ENCODE measurements around the gene ZBTB20. TPM values are rescaled to one million over a fixed set of nuclear protein-coding genes. Genes with fewer than 3 reads are reported as not detected.
A peak's percentile ranks its signal among the peaks of the same experiment; 100 is the strongest.

The ZBTB20 gene
- total and polyA plus RNA-seq, 4 donors = 0.88 to 83.2 (median 20.4) TPM

DNA sequence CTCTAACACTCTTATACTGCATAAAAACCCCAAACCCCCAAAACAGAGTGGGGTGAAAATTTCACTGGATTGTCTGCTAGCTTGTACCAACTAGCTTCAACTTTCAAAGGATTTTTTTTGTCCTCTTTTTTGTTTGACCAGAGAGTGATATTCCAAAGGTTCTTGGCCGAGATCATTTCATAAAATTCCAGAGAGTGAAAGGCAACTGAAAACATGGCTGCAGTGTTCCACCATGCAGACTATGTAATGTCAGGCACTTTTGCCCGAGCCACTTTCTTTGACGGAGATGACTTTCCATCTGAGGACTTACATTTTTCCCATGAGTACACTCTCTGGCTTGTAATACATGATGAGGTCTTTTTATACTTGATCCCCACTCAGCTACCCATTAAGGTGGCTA lies 745.7 kb downstream of the ZBTB20 start:
- Histone ChIP-seq H3K36me3 (ENCODE audit: control insufficient read depth in 4 of 4, insufficient read depth in 3 of 4, low read depth in 1 of 4, low read length in 3 of 4) (no peaks in the 10 kb centered on the region), H3K9ac (ENCODE audit: low read depth in 1 of 2, low read length in 2 of 2) (no peak overlapping the region), H3K27ac (ENCODE audit: low read depth in 1 of 2, low read length in 2 of 2) (no peak overlapping the region), H3K9me3 (ENCODE audit: control insufficient read depth in 4 of 4, low read length in 3 of 4) (no peaks in the 10 kb centered on the region), H3K27me3 (ENCODE audit: control insufficient read depth in 4 of 4, insufficient read depth in 4 of 4, low read length in 3 of 4) (no peaks in the 10 kb centered on the region), H3K4me3 (ENCODE audit: low read depth in 1 of 3, low read length in 3 of 3) (no peak overlapping the region), H3K4me1 (ENCODE audit: control insufficient read depth in 4 of 4, insufficient read depth in 4 of 4, low read length in 3 of 4) (peaks cover 0 to 11% (median 0%) of the 10 kb centered on the region in 4 donors)
- DNase-seq (ENCODE audit: low spot score) = no peak
- TF ChIP-seq HNF4A (conservative IDR thresholded peaks at IDR 0.05) = peak in 1 of 2 donors; percentile 24
- TF ChIP-seq YY1 (IDR thresholded peaks at IDR 0.05) = peak; percentile 58
- no peak for TF ChIP-seq NR2F2 (IDR thresholded peaks at IDR 0.05)
- WGBS = 77% methylated on average over 3 of the region's 3 CpGs

- 87% methylated on average over 4 of the region's 4 CpGs for WGBS
- no peaks in the 10 kb centered on the region for H3K36me3 ChIP-seq (ENCODE audit: control insufficient read depth in 4 of 4, insufficient read depth in 3 of 4, low read depth in 1 of 4, low read length in 3 of 4)
- H3K9me3 ChIP-seq (ENCODE audit: control insufficient read depth in 4 of 4, low read length in 3 of 4) = no peaks in the 10 kb centered on the region
- peaks cover 0 to 9% (median 0%) of the 10 kb centered on the region in 4 donors for H3K4me1 ChIP-seq (ENCODE audit: control insufficient read depth in 4 of 4, insufficient read depth in 4 of 4, low read length in 3 of 4)
- H3K27ac ChIP-seq (ENCODE audit: low read depth in 1 of 2, low read length in 2 of 2) = peak overlapping the region in 1 of 2 donors; percentile 39
- no peaks in the 10 kb centered on the region for H3K27me3 ChIP-seq (ENCODE audit: control insufficient read depth in 4 of 4, insufficient read depth in 4 of 4, low read length in 3 of 4)
- H3K4me3 ChIP-seq (ENCODE audit: low read depth in 1 of 3, low read length in 3 of 3) = no peak overlapping the region
- no peak overlapping the region for H3K9ac ChIP-seq (ENCODE audit: low read depth in 1 of 2, low read length in 2 of 2)
- TF ChIP-seq FOXA1 (IDR thresholded peaks at IDR 0.05) = no peak
- no peak for TF ChIP-seq RXRA (IDR thresholded peaks at IDR 0.05)
- DNase-seq (ENCODE audit: low spot score) = no peak
Observed at GRCh38 chr3:114400371-114400770, 746.7 kb downstream of the ZBTB20 start.

- no peak overlapping the region for H3K9ac ChIP-seq (ENCODE audit: low read depth in 1 of 2, low read length in 2 of 2)
- H3K27ac ChIP-seq (ENCODE audit: low read depth in 1 of 2, low read length in 2 of 2) = no peak overlapping the region
- no peak for TF ChIP-seq GABPA (IDR thresholded peaks at IDR 0.05 in 1 of 2, conservative IDR thresholded peaks at IDR 0.05 in 1 of 2)
- no peak for TF ChIP-seq TAF1 (conservative IDR thresholded peaks at IDR 0.05)
- no peak for TF ChIP-seq RAD21 (IDR thresholded peaks at IDR 0.05)
- no peak for TF ChIP-seq NR2F2 (IDR thresholded peaks at IDR 0.05)
- no peak for DNase-seq (ENCODE audit: low spot score)
- H3K9me3 ChIP-seq (ENCODE audit: control insufficient read depth in 4 of 4, low read length in 3 of 4) = no peaks in the 10 kb centered on the region
- no peaks in the 10 kb centered on the region for H3K36me3 ChIP-seq (ENCODE audit: control insufficient read depth in 4 of 4, insufficient read depth in 3 of 4, low read depth in 1 of 4, low read length in 3 of 4)
- H3K27me3 ChIP-seq (ENCODE audit: control insufficient read depth in 4 of 4, insufficient read depth in 4 of 4, low read length in 3 of 4) = no peaks in the 10 kb centered on the region
- 44% methylated on average over 2 of the region's 2 CpGs for WGBS
- no peaks in the 10 kb centered on the region for H3K4me1 ChIP-seq (ENCODE audit: control insufficient read depth in 4 of 4, insufficient read depth in 4 of 4, low read length in 3 of 4)
- H3K4me3 ChIP-seq (ENCODE audit: low read depth in 1 of 3, low read length in 3 of 3) = no peak overlapping the region
Observed at GRCh38 chr3:114394551-114394950, 752.5 kb downstream of the ZBTB20 start.

DNA sequence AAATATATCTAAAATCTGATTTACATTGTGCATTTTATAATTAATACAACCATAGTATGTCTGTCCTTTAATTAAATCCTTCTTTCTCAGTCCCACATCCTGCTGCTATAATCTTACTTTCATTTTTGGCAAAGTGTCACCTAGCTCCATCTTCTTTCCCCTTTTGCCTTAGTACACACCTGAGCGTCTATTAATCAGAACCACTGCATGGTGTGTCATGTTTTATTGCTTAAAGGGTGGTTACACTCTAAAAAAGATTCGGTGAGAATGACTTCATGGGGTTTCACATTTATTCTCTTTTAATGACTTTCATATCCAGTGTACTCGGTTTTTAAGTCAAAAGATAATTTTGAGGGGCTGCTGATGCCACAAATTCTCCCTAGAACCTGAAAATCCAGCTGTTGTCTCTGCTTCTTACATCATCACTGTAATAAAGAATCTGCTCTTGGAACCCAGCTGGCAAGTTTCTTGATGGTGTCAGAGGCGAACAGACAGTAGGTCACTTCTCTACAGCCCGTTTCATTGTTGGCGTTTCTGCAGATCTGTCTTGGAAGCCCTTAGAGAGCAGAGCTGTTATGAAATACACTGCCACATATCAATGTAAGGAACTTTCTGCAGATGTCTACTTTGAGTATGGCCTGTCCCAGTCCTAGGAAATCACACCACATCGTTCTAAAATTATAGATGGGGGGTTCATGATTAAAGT lies 753.6 kb downstream of the ZBTB20 start:
- TF ChIP-seq NR2F2 (IDR thresholded peaks at IDR 0.05) (no peak), ATF3 (IDR thresholded peaks at IDR 0.05) (no peak), CTCF (IDR thresholded peaks at IDR 0.05; ENCODE audit: low read depth, low read length, missing input control) (no peak), FOXA1 (IDR thresholded peaks at IDR 0.05) (no peak), MAX (IDR thresholded peaks at IDR 0.05) (no peak), REST (IDR thresholded peaks at IDR 0.05) (no peak), RAD21 (IDR thresholded peaks at IDR 0.05) (no peak)
- H3K4me1 ChIP-seq (ENCODE audit: control insufficient read depth in 4 of 4, insufficient read depth in 4 of 4, low read length in 3 of 4) = no peaks in the 10 kb centered on the region
- no peak overlapping the region for H3K9ac ChIP-seq (ENCODE audit: low read depth in 1 of 2, low read length in 2 of 2)
- WGBS = 88% methylated on average over 7 of the region's 7 CpGs
- no peak overlapping the region for H3K4me3 ChIP-seq (ENCODE audit: low read depth in 1 of 3, low read length in 3 of 3)
- H3K27me3 ChIP-seq (ENCODE audit: control insufficient read depth in 4 of 4, insufficient read depth in 4 of 4, low read length in 3 of 4) = no peaks in the 10 kb centered on the region
- peaks cover 0 to 7% (median 5%) of the 10 kb centered on the region in 4 donors for H3K36me3 ChIP-seq (ENCODE audit: control insufficient read depth in 4 of 4, insufficient read depth in 3 of 4, low read depth in 1 of 4, low read length in 3 of 4)
- no peak for DNase-seq (ENCODE audit: low spot score)
- H3K9me3 ChIP-seq (ENCODE audit: control insufficient read depth in 4 of 4, low read length in 3 of 4) = no peaks in the 10 kb centered on the region
- no peak overlapping the region for H3K27ac ChIP-seq (ENCODE audit: low read depth in 1 of 2, low read length in 2 of 2)

Measured in liver (tissue), 9 donors.